NCI-H146 (cell line): ENCODE measurements around the gene KLC4.
"Not testable (repeated sequence)": the region's sequence is repeated elsewhere in the genome, so short reads cannot be mapped to it uniquely, and the experiment has no call there.

Experiments
- DNase-seq: peaks from one replicate; lab custom pipeline; 2025; lab: John Stamatoyannopoulos, UW

KLC4 gene

DNA sequence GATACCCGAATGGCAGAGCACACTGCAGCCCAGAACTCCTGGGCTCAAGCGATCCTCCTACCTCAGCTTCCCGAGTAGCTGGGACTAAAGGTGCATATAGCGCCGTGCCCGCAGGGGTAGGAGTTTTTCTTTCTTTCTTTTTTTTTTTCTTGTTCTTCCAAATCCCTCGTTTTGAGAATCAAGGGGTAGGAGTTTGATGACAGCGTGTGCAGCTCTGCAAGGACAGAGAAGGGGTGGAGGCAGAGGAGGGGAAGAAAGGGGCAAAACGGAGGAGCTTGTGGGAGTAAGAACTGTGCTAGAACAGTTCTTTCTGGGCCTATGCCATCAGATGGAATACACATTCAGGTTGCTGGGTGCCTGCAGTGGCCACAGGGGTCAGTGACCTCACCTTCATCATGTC lies 22.7 kb upstream of the KLC4 start:
- DNase-seq: no peak

DNA sequence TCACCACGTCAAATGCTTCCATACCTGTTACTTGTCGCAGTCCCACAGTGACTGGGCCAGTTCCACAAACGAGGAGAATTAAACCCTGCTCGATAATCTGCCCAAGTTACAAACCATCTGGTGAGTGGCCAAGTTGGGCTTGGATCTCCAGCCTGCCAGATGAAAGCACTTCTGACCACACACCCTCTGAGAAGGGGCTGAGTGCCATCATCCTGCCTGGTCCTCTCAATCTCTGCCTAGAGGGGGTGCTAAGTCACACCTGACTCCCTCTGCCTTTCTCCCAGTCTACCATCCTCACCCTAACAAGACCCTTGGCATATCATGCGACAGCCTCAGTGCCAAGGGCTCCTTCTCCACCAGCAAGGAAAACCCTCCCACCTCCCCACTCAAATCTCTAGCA lies 22.2 kb upstream of the KLC4 start:
- no peak for DNase-seq

DNA sequence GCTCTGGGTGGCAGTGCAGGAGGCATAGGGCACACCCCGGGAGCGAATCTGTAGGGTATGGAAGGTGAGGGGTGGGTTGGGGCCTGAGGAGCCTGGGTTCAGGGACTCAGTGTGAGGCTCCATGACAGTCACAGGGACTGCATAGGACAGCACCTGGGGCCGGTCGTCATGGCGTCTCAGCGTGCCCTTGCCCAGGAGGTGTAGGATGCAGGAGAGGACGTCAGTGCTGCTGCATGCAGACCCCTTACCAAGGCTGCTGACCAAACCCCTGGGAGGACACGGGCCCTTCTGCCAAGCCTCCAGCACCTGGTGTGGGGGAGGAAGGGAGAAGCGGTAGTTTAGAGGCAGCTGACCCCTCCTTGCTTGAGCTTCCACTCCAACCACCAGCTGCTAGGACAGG lies 21.7 kb upstream of the KLC4 start:
- no peak for DNase-seq

GRCh38 chr6:43038727-43039126 lies 20.7 kb upstream of the KLC4 start:
- no peak for DNase-seq

GRCh38 chr6:43040542-43041257 lies 18.7 kb upstream of the KLC4 start:
- no peak for DNase-seq

- not testable (repeated sequence) for DNase-seq
Observed at GRCh38 chr6:43041475-43041874, 18.0 kb upstream of the KLC4 start.

- no peak for DNase-seq
Observed at GRCh38 chr6:43043310-43043709, 16.1 kb upstream of the KLC4 start.

DNA sequence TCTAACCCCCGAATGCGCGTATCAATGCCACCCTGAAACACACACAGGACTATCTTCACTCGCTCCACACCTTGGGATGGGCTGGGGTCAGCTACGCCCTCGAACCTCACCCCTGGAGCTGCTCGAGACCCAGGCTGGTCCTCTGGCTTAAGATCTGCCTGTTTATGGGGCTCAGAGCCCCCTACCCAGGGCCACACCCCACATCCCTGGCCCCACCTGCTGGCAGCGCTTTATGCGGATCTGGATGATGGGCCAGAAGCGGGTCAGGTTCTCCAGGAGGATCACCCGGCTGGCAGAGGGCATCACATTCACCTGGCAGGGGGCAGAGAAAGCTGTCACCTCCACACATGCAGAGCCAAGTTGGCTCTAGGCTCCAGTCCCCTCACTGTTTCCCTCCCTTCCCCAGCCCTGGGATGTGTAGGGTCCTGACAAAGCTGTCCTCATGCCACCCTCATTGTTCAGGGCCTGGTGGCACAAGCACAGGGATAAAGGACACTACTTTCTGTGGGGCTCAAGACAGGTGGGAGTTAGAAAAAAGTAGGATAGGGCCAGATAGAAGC lies 14.0 kb upstream of the KLC4 start:
- no peak for DNase-seq

DNA sequence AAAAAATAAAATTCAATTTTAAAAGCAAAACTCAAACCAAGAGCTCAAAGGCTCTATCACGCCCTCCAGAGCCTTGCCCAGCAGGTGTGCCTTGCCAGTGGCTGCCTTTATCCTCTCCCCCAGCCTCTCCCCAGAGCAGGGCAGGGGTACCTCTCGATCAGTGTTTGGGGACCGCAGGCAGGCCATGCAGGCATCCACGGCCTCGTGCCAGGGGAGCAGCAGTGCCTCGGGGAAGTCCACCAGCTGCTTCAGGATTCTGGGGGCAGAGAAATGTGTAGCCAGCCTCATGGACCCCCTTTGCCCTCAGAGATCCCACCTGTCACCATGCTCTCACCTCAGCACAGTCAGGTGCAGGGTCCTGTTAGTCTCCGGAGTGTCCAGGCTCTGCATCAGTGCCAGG lies 11.4 kb upstream of the KLC4 start:
- no peak for DNase-seq

- DNase-seq: no peak
Observed at GRCh38 chr6:43050981-43051380, 8.4 kb upstream of the KLC4 start.

DNA sequence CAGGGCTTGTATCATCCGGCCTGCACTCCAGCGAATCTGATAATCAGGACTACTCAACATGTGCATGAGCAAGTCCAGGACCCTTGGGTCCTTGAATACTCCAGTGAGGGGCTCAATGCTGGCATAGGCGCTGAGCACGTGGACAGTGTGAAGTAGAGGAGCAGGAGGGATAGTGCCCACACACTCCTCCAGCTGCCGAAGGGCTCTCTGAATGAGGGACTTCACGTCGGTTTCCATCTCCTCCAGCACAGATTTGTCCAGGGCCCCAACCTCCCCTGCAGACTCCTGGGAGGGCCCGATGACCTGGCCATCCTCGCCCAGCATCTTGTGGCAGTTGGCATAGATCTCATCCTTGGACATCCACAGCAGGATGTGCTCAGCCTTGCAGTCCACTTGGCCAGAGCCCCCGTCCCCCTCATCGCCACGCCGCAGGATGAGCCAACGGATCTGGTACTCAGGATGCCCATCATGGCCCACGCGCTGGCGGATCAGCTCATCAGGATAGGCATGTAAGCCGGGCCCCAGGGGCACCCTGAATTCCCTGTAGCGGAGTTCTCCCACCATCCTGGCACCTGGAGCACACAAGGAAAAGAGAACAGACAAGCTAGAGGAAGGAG lies 7.1 kb upstream of the KLC4 start:
- DNase-seq: no peak

GRCh38 chr6:43052842-43053544 lies 6.4 kb upstream of the KLC4 start:
- peak; percentile 44 for DNase-seq

- peak; percentile 98 for DNase-seq
Observed at GRCh38 chr6:43053545-43054205, 5.8 kb upstream of the KLC4 start, which contains the start of gene CUL7. Gene CUL7 (minus strand): TSS chr6:43053851. CDS start chr6:43052788, 1,063 bp downstream.

- DNase-seq: no peak
Observed at GRCh38 chr6:43054206-43054943, 5.1 kb upstream of the KLC4 start.

DNA sequence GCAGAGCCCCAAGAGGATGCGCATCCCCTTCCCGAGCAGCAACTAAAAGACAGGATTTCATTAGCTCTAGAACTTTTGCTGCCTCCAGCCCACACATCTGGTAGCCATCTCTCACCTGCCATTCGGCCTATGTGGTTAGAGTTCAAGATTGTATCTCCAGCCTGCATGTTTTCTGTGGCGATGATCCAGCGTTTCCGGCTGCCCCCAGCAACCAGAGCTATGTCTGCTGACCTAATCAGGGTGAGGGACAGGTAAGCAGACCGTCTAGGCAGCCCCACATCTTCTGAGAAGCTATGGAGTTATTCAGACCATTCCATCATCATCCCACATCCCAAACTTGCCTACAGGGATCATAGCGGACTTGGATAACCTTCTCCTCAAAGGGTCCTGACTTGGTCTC lies 3.5 kb upstream of the KLC4 start:
- DNase-seq: no peak

GRCh38 chr6:43058531-43058930 lies 900 bp upstream of the KLC4 start:
- no peak for DNase-seq

GRCh38 chr6:43060034-43060754 lies 763 bp downstream of the KLC4 start:
- DNase-seq: peak; percentile 84

DNA sequence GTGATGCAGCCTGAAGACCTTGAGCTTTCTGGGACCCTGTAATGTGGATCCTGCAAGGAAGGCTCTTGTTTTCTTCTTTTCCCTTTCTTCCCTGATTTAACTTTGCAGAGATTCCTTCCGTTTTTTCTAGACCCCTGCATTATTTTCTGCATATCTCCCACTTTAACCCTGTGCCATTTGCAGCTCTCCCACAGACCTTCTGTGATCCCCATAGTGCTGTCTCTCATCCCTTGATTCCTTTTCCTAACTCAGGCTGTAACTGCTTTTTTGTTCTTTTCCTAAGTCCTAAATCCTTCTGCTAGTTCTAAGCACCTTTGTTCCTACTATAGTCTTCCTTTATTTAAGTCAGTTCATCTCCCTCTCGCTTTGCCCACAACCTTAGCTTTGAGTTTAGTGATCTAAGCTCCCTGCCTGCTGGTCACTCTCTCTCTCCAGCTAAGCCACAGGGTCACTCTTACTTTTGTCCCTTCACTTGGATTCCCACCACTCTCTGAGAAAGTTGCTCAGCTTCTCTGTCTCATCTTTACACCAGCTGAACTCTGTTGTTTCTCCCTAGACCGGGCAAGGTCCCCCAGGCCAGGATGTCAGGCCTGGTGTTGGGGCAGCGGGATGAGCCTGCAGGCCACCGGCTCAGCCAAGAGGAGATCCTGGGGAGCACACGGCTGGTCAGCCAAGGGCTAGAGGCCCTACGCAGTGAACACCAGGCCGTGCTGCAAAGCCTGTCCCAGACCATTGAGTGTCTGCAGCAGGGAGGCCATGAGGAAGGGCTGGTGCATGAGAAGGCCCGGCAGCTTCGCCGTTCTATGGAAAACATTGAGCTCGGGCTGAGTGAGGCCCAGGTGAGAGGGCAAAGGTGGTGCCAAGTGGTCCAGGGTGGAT lies 1.6 kb downstream of the KLC4 start:
- no peak for DNase-seq

DNA sequence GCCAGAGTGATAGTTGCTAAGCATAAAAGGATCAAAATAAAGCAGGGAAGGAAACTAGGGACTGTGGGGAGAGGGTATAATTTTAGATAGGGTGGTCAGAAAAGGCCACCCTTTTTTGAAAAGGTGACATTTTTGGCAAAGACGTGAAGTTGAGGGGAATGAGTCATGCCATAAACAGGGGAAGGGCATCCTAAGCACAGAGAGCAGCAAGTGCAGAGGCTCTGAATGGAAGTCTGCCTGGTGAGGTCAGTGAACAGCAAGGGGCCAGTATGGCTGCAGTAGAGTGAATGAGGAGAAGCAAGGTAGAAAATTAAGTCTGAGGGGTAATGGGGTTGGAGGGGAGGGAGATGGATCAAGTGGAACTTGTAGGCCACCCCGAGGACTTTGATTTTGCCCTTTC lies 2.4 kb downstream of the KLC4 start:
- DNase-seq: no peak

DNA sequence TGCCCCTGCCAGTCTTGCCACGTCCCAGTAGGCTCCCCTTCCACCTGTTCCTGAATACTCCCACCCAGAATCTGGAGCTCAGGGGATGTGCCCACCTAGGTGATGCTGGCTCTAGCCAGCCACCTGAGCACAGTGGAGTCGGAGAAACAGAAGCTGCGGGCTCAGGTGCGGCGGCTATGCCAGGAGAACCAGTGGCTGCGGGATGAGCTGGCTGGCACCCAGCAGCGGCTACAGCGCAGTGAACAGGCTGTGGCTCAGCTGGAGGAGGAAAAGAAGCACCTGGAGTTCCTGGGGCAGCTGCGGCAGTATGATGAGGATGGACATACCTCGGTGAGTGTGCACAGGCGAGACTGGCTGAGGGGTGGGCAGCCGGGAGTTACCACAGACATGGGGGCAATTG lies 3.4 kb downstream of the KLC4 start:
- DNase-seq: no peak
